K562 (cell line): ENCODE measurements around the gene SMIM30. TPM values are rescaled to one million over a fixed set of nuclear protein-coding genes. Genes with fewer than 3 reads are reported as not detected.

Experiments
- AFF1 ChIP-seq, 2 experiments: fragments of 450-650 bp; IDR thresholded peaks; 2 replicates each; pipeline ENCODE4 v1.6.1; 2018; ENCODE audit warnings: mild to moderate bottlenecking in 2 of 2, low read depth in 1 of 2; ENCODE audit not compliant: partially characterized antibody in 2 of 2
- BMI1 ChIP-seq: fragments of 150-350 bp; IDR thresholded peaks from 2 replicates; pipeline ENCODE4 v1.6.1; 2014; ENCODE audit warnings: low read length
- C11orf30 ChIP-seq: fragments of 450-650 bp; IDR thresholded peaks from 2 replicates; pipeline ENCODE4 v1.6.1; 2016; ENCODE audit warnings: low read depth, mild to moderate bottlenecking
- CBFA2T3 ChIP-seq: fragments of 450-650 bp; IDR thresholded peaks from 2 replicates; pipeline ENCODE4 v1.6.1; 2017
- CC2D1A ChIP-seq: fragments of 450-650 bp; IDR thresholded peaks from 2 replicates; pipeline ENCODE4 v1.6.1; 2017; ENCODE audit warnings: mild to moderate bottlenecking
- CREBBP ChIP-seq: IDR thresholded peaks from one replicate; pipeline ENCODE4 v1.6.1; 2012; ENCODE audit warnings: low read depth, mild to moderate bottlenecking, control low read depth, inconsistent platforms, low read length
- DNMT1 ChIP-seq: fragments of 450-650 bp; IDR thresholded peaks from 2 replicates; pipeline ENCODE4 v1.6.1; 2016; ENCODE audit warnings: antibody characterized with exemption, mild to moderate bottlenecking
- FIP1L1 ChIP-seq: fragments of 200-400 bp; formaldehyde crosslinking; IDR thresholded peaks from 2 replicates; pipeline ENCODE4 v1.6.1; 2018; ENCODE audit warnings: mild to moderate bottlenecking, low read depth, low read length; ENCODE audit not compliant: poor library complexity, severe bottlenecking
- FOSL1 ChIP-seq: fragments of 200-800 bp; sonication (Bioruptor generic); conservative IDR thresholded peaks from 2 replicates; pipeline ENCODE4 v1.6.1; 2016; ENCODE audit warnings: missing genetic modification characterization, missing compliant biosample characterization
- GABPA ChIP-seq: fragments of 200-800 bp; sonication (Bioruptor generic); conservative IDR thresholded peaks from 2 replicates; pipeline ENCODE4 v1.6.1; 2016; ENCODE audit warnings: low read depth, missing genetic modification characterization, missing compliant biosample characterization
- HNRNPH1 ChIP-seq: fragments of 200-400 bp; formaldehyde crosslinking; optimal IDR thresholded peaks from 2 replicates; pipeline ENCODE3; 2017; ENCODE audit warnings: low read depth, mild to moderate bottlenecking, low read length, moderate library complexity
- KAT2B ChIP-seq: IDR thresholded peaks from one replicate; pipeline ENCODE4 v1.6.1; 2012; ENCODE audit warnings: low read depth, mild to moderate bottlenecking, control low read depth, inconsistent platforms, low read length, moderate library complexity
- LCOR ChIP-seq: sonication (generic); formaldehyde crosslinking; IDR thresholded peaks from 2 replicates; pipeline ENCODE4 v1.8.0; 2022; ENCODE audit warnings: mild to moderate bottlenecking, missing genetic modification reagents
- PHF21A ChIP-seq: fragments of 450-650 bp; IDR thresholded peaks from 2 replicates; pipeline ENCODE4 v1.6.1; 2017; ENCODE audit warnings: low read depth, borderline replicate concordance
- RBM17 ChIP-seq: fragments of 200-400 bp; formaldehyde crosslinking; IDR thresholded peaks from 2 replicates; pipeline ENCODE4 v1.6.1; 2017; ENCODE audit warnings: low read depth, mild to moderate bottlenecking, low read length, borderline replicate concordance
- SMAD3 ChIP-seq: fragments of 450-650 bp; formaldehyde crosslinking; conservative IDR thresholded peaks from 2 replicates; pipeline ENCODE4 v1.4.0; 2020; ENCODE audit warnings: mild to moderate bottlenecking
- TRIM24 ChIP-seq, 2 experiments: fragments of 450-650 bp; IDR thresholded peaks; 2 replicates each; pipeline ENCODE4 v1.6.1; 2016
- ZBED1 ChIP-seq: IDR thresholded peaks from 2 replicates; pipeline ENCODE4 v1.6.1; 2014
- ZNF41 ChIP-seq: fragments of 250-450 bp; sonication (Bioruptor Pico); conservative IDR thresholded peaks from 2 replicates; pipeline ENCODE4 v1.4.0; 2020; ENCODE audit warnings: mild to moderate bottlenecking
- ZNF586 ChIP-seq: fragments of 450-650 bp; formaldehyde crosslinking; conservative IDR thresholded peaks from 2 replicates; pipeline ENCODE4 v1.4.0; 2020; ENCODE audit warnings: mild to moderate bottlenecking, moderate library complexity
- ZNF655 ChIP-seq: fragments of 250-450 bp; sonication (Bioruptor Pico); IDR thresholded peaks from 2 replicates; pipeline ENCODE4 v1.5.0; 2021
- ZNF668 ChIP-seq: fragments of 250-450 bp; sonication (Bioruptor Pico); IDR thresholded peaks from 2 replicates; pipeline ENCODE4 v1.8.0; 2022; ENCODE audit warnings: mild to moderate bottlenecking, inconsistent platforms
- polyA plus RNA-seq, 8 experiments: library from polyadenylated mRNA; depleted of rRNA in 4 of 8; stranded (reverse) in 5 of 8; unstranded in 3 of 8; fragments of >200 nt; fragmentation: Nextera tagmentation in 2 of 8; fragmentation: Illumina TruSeq in 1 of 8; extraction: Ambion mirVana in 2 of 8; extraction: Trizol in 1 of 8; gene quantifications; 2 replicates each; pipeline versions ENCODE4 v1.2.1 to v1.2.3, GENCODE V29; 2011 to 2014; ENCODE audit warnings: inconsistent platforms in 1 of 8, missing spikeins in 1 of 8
- total RNA-seq, 7 experiments: library from RNA; depleted of rRNA in 6 of 7; stranded (reverse); fragments of >200 nt in 6 of 7; fragmentation: Illumina TruSeq in 2 of 7; extraction: Trizol in 2 of 7; gene quantifications; 2 replicates each; pipeline versions ENCODE4 v1.2.1 to v1.2.3, GENCODE V29; 2011 to 2021; ENCODE audit warnings: low replicate concordance in 1 of 7
- TF ChIP-seq, protein P1 (sequence below), 3 experiments: IDR thresholded peaks in 2 of 3; conservative IDR thresholded peaks in 1 of 3; 2 replicates each; pipeline ENCODE4 v1.5.1; 2011 to 2012; ENCODE audit warnings: low read length in 3 of 3, mild to moderate bottlenecking in 3 of 3, control low read depth in 2 of 3, improper control_type of control experiment in 1 of 3, inconsistent platforms in 1 of 3, low read depth in 1 of 3, mixed read lengths in 1 of 3, moderate library complexity in 1 of 3; ENCODE audit not compliant: insufficient read depth in 2 of 3
- TF ChIP-seq, protein P2 (sequence below): sonication (generic); IDR thresholded peaks from 2 replicates; pipeline ENCODE4 v1.6.1; 2016

SMIM30 gene
- total and polyA plus RNA-seq, 9 of the 15 experiments (the other 6 are each of a cell fraction or from before 2014, with no cell fraction given), result 161 to 891 (median 316) TPM

- TF ChIP-seq AFF1 (IDR thresholded peaks at IDR 0.05; ENCODE audit: low read depth in 1 of 2, partially characterized antibody in 2 of 2) (no peak), DNMT1 (no peak), GABPA (tag) (no peak), TRIM24 (IDR thresholded peaks at IDR 0.05) (no peak), CC2D1A (no peak), CBFA2T3 (no peak), PHF21A (no peak), FIP1L1 (no peak), ZNF586 (CRISPR knock-in tag) (no peak), ZBED1 (no peak), FOSL1 (tag) (no peak), HNRNPH1 (no peak), ZNF41 (CRISPR knock-in tag) (no peak), RBM17 (no peak), BMI1 (no peak), ZNF668 (CRISPR knock-in tag) (no peak), CREBBP (no peak), SMAD3 (CRISPR knock-in tag) (no peak), LCOR (CRISPR knock-in tag) (0 out of 2 replicates have a peak, but pooled peaks have one; percentile 13), C11orf30 (peak; percentile 64; the same call in 1 of the 2 replicates), KAT2B (no peak), ZNF655 (no peak)
- TF ChIP-seq, protein P1, sequence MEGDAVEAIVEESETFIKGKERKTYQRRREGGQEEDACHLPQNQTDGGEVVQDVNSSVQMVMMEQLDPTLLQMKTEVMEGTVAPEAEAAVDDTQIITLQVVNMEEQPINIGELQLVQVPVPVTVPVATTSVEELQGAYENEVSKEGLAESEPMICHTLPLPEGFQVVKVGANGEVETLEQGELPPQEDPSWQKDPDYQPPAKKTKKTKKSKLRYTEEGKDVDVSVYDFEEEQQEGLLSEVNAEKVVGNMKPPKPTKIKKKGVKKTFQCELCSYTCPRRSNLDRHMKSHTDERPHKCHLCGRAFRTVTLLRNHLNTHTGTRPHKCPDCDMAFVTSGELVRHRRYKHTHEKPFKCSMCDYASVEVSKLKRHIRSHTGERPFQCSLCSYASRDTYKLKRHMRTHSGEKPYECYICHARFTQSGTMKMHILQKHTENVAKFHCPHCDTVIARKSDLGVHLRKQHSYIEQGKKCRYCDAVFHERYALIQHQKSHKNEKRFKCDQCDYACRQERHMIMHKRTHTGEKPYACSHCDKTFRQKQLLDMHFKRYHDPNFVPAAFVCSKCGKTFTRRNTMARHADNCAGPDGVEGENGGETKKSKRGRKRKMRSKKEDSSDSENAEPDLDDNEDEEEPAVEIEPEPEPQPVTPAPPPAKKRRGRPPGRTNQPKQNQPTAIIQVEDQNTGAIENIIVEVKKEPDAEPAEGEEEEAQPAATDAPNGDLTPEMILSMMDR (IDR thresholded peaks at IDR 0.05 in 2 of 3, conservative IDR thresholded peaks at IDR 0.05 in 1 of 3; ENCODE audit: insufficient read depth in 2 of 3, low read depth in 1 of 3, low read length in 3 of 3), result no peak
- TF ChIP-seq, protein P2, sequence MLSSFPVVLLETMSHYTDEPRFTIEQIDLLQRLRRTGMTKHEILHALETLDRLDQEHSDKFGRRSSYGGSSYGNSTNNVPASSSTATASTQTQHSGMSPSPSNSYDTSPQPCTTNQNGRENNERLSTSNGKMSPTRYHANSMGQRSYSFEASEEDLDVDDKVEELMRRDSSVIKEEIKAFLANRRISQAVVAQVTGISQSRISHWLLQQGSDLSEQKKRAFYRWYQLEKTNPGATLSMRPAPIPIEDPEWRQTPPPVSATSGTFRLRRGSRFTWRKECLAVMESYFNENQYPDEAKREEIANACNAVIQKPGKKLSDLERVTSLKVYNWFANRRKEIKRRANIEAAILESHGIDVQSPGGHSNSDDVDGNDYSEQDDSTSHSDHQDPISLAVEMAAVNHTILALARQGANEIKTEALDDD, result peak; percentile 25; the same call in 1 of the 2 replicates
Observed at GRCh38 chr7:113100121-113100603, 18.2 kb downstream of the SMIM30 start (continued).
